ENCODE data around the gene MRS2.

- TF ChIP-seq CTCF (IDR thresholded peaks at IDR 0.05 in 4 of 5, conservative IDR thresholded peaks at IDR 0.05 in 1 of 5) (no peak), POLR2A (IDR thresholded peaks at IDR 0.05) (no peak)
These were observed 27.4 kb downstream of the MRS2 start for GRCh38 chr6:24430086-24430485.

Data from gastrocnemius medialis (tissue), 4 donors.